ENCODE results near the gene TUBB4B. TPM values are rescaled to one million over a fixed set of nuclear protein-coding genes. Genes with fewer than 3 reads are reported as not detected.

TUBB4B gene
- total RNA-seq, 2 experiments from 2014 or later: 417 to 443 TPM

DNA sequence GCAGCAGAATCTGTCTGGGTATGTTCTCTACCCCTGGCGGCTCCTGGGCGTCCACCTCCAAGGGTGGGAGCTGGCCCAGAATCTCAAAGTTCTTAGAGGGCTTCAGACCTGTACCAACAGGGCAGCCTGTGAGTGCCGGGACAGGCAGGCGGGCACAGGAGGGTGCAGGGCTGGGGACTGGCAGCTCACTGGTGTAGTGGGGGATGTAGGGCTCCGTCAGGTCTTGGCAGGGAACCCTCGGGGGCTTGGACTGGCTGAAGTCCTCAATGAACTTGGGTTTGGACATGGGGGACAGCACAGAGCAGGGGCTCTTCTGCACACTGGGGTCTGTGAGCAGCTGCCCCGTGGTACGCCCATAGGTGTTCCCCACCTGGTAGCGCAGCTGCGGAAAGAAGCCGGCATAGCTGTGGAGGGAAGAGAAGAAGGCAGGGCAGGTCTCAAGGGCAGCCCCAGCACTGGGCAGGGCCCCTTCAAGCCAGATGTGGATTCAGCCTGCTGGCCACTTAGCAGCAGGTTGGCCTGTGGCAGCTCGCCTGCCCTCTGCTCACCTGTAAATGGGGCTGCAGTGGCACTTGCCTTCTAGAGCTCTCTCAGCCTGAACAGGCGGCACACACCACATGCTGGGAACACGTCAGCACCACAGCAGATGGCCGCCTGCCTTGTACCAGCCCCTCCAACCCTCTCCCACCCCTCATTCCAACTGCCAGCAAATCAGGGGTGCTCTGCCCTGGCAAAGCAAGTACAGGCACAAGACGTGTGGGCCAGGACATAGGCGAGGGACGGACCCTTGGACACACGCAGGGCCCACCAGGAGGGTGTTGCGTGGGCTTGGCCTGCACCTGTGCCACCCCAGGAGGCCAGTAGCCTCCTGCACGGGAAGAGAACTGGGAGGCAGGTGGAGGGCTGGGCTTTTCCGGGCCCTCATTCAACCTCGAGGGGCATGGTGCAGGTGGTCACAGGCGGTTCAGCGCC, 4.6 kb downstream of the TUBB4B start:
- Histone ChIP-seq H3K9me2 (ENCODE audit: insufficient read depth, low read length) (no peaks in the 10 kb centered on the region), H3K9me3 (ENCODE audit: low read length) (no peaks in the 10 kb centered on the region), H3K4me2 (ENCODE audit: low read length) (no peak overlapping the region), H4K20me1 (ENCODE audit: insufficient read depth, low read length) (peaks cover 14% of the 10 kb centered on the region), H3K27ac (ENCODE audit: low read depth, low read length, poor library complexity, severe bottlenecking) (no peak overlapping the region), H3K4me3 (ENCODE audit: low read depth, low read length, poor library complexity, severe bottlenecking) (no peak overlapping the region), H2AFZ (ENCODE audit: low read length) (no peak overlapping the region), H3K36me3 (ENCODE audit: insufficient read depth, low read length) (peaks cover 28% of the 10 kb centered on the region), H3K79me2 (ENCODE audit: insufficient read depth, low read depth, low read length) (peaks cover 17% of the 10 kb centered on the region), H3K4me1 (ENCODE audit: insufficient read depth, low read length, poor library complexity, severe bottlenecking) (peaks cover 36% of the 10 kb centered on the region)
- intact Hi-C loops (cut with micrococcal nuclease; ENCODE audit: unreplicated experiment): no loop called here
- BruUV-seq (replicated peaks): no TSS peak
- DNase-seq (ENCODE audit: low spot score): no peak
- ChIA-PET CTCF (ENCODE audit: unreplicated experiment) (no interaction called here), POLR2A (no interaction called here)
- TF ChIP-seq EZH2phosphoT487 (IDR thresholded peaks at IDR 0.05; ENCODE audit: borderline replicate concordance, low read depth, low read length): no peak

DNA sequence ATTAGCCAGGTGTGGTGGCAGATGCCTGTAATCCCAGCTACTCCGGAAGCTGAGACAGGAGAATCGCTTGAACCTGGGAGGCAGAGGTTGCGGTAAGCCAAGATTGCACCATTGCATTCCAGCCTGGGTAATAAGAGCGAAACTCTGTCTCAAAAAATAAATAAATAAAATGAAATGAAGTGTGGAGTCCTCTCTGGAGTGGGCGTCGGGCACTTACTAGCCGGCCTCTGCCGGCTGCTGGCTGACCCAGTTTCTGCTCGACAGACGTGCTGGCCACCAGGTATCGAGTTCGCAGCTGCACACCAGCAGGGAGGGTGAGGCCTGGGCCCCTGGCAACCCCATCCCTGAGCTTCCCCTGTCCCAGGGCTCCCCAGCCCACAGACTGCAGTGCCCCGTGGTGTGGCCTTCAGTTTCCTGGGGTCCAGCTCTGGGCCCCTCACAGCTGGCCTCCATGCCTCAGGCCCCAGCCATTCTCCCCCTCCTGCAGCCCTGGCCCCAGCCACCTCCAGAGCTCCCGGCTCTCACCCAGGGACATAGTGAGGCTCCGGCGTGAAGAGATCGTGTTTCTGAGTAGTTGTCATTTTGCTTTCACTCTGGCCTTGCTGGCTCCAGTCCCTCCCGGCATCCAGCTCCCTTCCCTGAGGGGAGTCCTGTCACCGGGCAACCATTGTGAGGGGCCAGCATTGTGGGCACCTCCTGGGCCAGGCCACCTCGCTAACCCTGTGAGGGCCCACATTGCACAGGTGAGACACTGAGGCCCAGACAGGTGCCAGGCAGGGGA, 6.2 kb downstream of the TUBB4B start:
- H3K9me3 ChIP-seq (ENCODE audit: low read length): no peaks in the 10 kb centered on the region
- peaks cover 19% of the 10 kb centered on the region for H3K36me3 ChIP-seq (ENCODE audit: insufficient read depth, low read length)
- POLR2A ChIA-PET: interaction anchor here (0.6 kb wide), 1 partner anchor 160 kb away, joined by 3 read pairs; no protein-coding TSS in a partner anchor
- no peak overlapping the region for H3K4me2 ChIP-seq (ENCODE audit: low read length)
- intact Hi-C loops (cut with micrococcal nuclease; ENCODE audit: unreplicated experiment): no loop called here
- H2AFZ ChIP-seq (ENCODE audit: low read length): no peak overlapping the region
- H3K4me3 ChIP-seq (ENCODE audit: low read depth, low read length, poor library complexity, severe bottlenecking): no peak overlapping the region
- H3K27ac ChIP-seq (ENCODE audit: low read depth, low read length, poor library complexity, severe bottlenecking): no peak overlapping the region
- peaks cover 9% of the 10 kb centered on the region for H3K79me2 ChIP-seq (ENCODE audit: insufficient read depth, low read depth, low read length)
- H4K20me1 ChIP-seq (ENCODE audit: insufficient read depth, low read length): peaks cover 7% of the 10 kb centered on the region
- CTCF ChIA-PET (ENCODE audit: unreplicated experiment): no interaction called here
- H3K4me1 ChIP-seq (ENCODE audit: insufficient read depth, low read length, poor library complexity, severe bottlenecking): peaks cover 38% of the 10 kb centered on the region
- no peak for DNase-seq (ENCODE audit: low spot score)
- no peak for TF ChIP-seq EZH2phosphoT487 (IDR thresholded peaks at IDR 0.05; ENCODE audit: borderline replicate concordance, low read depth, low read length)
- TF ChIP-seq, protein P1, sequence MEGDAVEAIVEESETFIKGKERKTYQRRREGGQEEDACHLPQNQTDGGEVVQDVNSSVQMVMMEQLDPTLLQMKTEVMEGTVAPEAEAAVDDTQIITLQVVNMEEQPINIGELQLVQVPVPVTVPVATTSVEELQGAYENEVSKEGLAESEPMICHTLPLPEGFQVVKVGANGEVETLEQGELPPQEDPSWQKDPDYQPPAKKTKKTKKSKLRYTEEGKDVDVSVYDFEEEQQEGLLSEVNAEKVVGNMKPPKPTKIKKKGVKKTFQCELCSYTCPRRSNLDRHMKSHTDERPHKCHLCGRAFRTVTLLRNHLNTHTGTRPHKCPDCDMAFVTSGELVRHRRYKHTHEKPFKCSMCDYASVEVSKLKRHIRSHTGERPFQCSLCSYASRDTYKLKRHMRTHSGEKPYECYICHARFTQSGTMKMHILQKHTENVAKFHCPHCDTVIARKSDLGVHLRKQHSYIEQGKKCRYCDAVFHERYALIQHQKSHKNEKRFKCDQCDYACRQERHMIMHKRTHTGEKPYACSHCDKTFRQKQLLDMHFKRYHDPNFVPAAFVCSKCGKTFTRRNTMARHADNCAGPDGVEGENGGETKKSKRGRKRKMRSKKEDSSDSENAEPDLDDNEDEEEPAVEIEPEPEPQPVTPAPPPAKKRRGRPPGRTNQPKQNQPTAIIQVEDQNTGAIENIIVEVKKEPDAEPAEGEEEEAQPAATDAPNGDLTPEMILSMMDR (conservative IDR thresholded peaks at IDR 0.05; ENCODE audit: low read length): no peak
- no TSS peak for BruUV-seq (replicated peaks)
- H3K9me2 ChIP-seq (ENCODE audit: insufficient read depth, low read length): no peaks in the 10 kb centered on the region

DNA sequence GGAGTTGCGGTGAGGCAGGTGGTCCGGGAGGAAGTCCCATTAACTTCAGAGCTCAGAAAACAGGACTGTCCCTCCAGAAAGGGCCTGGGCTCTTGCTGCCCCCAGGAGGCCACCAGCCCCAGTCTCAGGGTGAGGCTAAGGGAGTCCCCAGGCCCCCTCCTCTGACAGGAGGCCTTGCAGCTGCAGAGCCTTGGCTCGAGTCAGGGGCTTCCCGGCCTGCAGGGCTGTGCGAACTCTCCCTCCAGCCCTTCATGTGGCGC, 6.8 kb downstream of the TUBB4B start:
- Histone ChIP-seq H3K4me1 (ENCODE audit: insufficient read depth, low read length, poor library complexity, severe bottlenecking) (peaks cover 38% of the 10 kb centered on the region), H3K4me2 (ENCODE audit: low read length) (no peak overlapping the region), H2AFZ (ENCODE audit: low read length) (no peak overlapping the region), H3K9me3 (ENCODE audit: low read length) (no peaks in the 10 kb centered on the region), H3K36me3 (ENCODE audit: insufficient read depth, low read length) (peaks cover 14% of the 10 kb centered on the region), H3K27ac (ENCODE audit: low read depth, low read length, poor library complexity, severe bottlenecking) (no peak overlapping the region), H3K4me3 (ENCODE audit: low read depth, low read length, poor library complexity, severe bottlenecking) (no peak overlapping the region), H3K9me2 (ENCODE audit: insufficient read depth, low read length) (no peaks in the 10 kb centered on the region), H3K79me2 (ENCODE audit: insufficient read depth, low read depth, low read length) (peaks cover 3% of the 10 kb centered on the region; the same call in 1 of the 2 replicates), H4K20me1 (ENCODE audit: insufficient read depth, low read length) (0 out of 2 replicates have a peak, but pooled peaks cover 2% of the 10 kb centered on the region)
- intact Hi-C loops (cut with micrococcal nuclease; ENCODE audit: unreplicated experiment): no loop called here
- CTCF ChIA-PET (ENCODE audit: unreplicated experiment): no interaction called here
- TF ChIP-seq, protein P1 (conservative IDR thresholded peaks at IDR 0.05; ENCODE audit: low read length): no peak
- TF ChIP-seq EZH2phosphoT487 (IDR thresholded peaks at IDR 0.05; ENCODE audit: borderline replicate concordance, low read depth, low read length): no peak
- DNase-seq (ENCODE audit: low spot score): no peak
- POLR2A ChIA-PET: no interaction called here
- no TSS peak for BruUV-seq (replicated peaks)

All from OCI-LY7 (cell line).